MM.1S (cell line): Measurements from ENCODE around the gene EHF.

Experiments used
- DNase-seq: peaks from one replicate; pipeline ENCODE4 v3.0.0-alpha.2; 2015
- H2AFZ ChIP-seq: fragments of 300-600 bp; sonication (generic); 2 replicates; pipeline ENCODE4 v1.6.0; 2016; ENCODE audit warnings: antibody characterized with exemption, low read length
- H3F3A ChIP-seq: fragments of 300-600 bp; sonication (generic); 2 replicates; pipeline ENCODE4 v1.6.1; 2016; ENCODE audit warnings: mild to moderate bottlenecking, antibody characterized with exemption, low read length, moderate library complexity, mixed read lengths; ENCODE audit not compliant: insufficient read depth
- H3K27ac ChIP-seq: fragments of 300-600 bp; sonication (generic); 2 replicates; pipeline ENCODE4 v1.5.1; 2016; ENCODE audit warnings: mild to moderate bottlenecking, low read length
- H3K27me3 ChIP-seq: fragments of 300-600 bp; sonication (generic); replicated peaks from 2 replicates; pipeline ENCODE4 v1.6.0; 2016; ENCODE audit warnings: low read length; ENCODE audit not compliant: insufficient read depth
- H3K36me3 ChIP-seq: fragments of 300-600 bp; sonication (generic); replicated peaks from 2 replicates; pipeline ENCODE4 v1.6.1; 2016; ENCODE audit warnings: mild to moderate bottlenecking, low read length, mixed read lengths; ENCODE audit not compliant: insufficient read depth
- H3K4me1 ChIP-seq: fragments of 300-600 bp; sonication (generic); 2 replicates; pipeline ENCODE4 v1.6.1; 2016; ENCODE audit warnings: low read length, mixed read lengths
- H3K4me2 ChIP-seq: fragments of 300-600 bp; sonication (generic); 2 replicates; pipeline ENCODE4 v1.6.0; 2016; ENCODE audit warnings: low read depth, low read length
- H3K4me3 ChIP-seq: fragments of 300-600 bp; sonication (generic); 2 replicates; pipeline ENCODE4 v1.5.1; 2016; ENCODE audit warnings: low read length, mixed read lengths
- H3K79me2 ChIP-seq: fragments of 300-600 bp; sonication (generic); 2 replicates; pipeline ENCODE4 v1.6.1; 2016; ENCODE audit warnings: mixed run types, low read length, mixed read lengths
- H3K9ac ChIP-seq: fragments of 300-600 bp; sonication (generic); 2 replicates; pipeline ENCODE4 v1.6.1; 2016; ENCODE audit warnings: low read length, mixed read lengths
- H3K9me2 ChIP-seq: fragments of 300-600 bp; sonication (generic); replicated peaks from 2 replicates; pipeline ENCODE4 v1.6.1; 2016; ENCODE audit warnings: mild to moderate bottlenecking, low read length, mixed read lengths; ENCODE audit not compliant: insufficient read depth
- H3K9me3 ChIP-seq: fragments of 300-600 bp; sonication (generic); replicated peaks from 2 replicates; pipeline ENCODE4 v1.6.1; 2016; ENCODE audit warnings: mild to moderate bottlenecking, low read length, mixed read lengths; ENCODE audit not compliant: insufficient read depth
- H4K20me1 ChIP-seq: fragments of 300-600 bp; sonication (generic); 2 replicates; pipeline ENCODE4 v1.6.1; 2016; ENCODE audit warnings: mild to moderate bottlenecking, low read length, moderate library complexity, mixed read lengths; ENCODE audit not compliant: insufficient read depth
- CTCF ChIP-seq: fragments of 300-600 bp; sonication (generic); IDR thresholded peaks from 2 replicates; pipeline ENCODE4 v1.5.1; 2016; ENCODE audit warnings: antibody characterized with exemption, low read length, mixed read lengths
- EZH2 ChIP-seq: fragments of 300-600 bp; sonication (generic); optimal IDR thresholded peaks from 2 replicates; pipeline ENCODE3; 2017; ENCODE audit warnings: low read depth, mild to moderate bottlenecking, antibody characterized with exemption, low read length, mixed read lengths
- EZH2phosphoT487 ChIP-seq: fragments of 300-600 bp; sonication (generic); IDR thresholded peaks from 2 replicates; pipeline ENCODE4 v1.6.1; 2018; ENCODE audit warnings: antibody characterized with exemption, low read length

Gene EHF

GRCh38 chr11:34647532-34647931 is 26.6 kb downstream of the EHF start:
- Histone ChIP-seq H3K27ac (no peak overlapping the region), H3K4me3 (no peak overlapping the region), H3K9ac (no peak overlapping the region), H3K4me2 (no peak overlapping the region), H3F3A (0 out of 2 replicates have a peak, but pooled peaks cover 4% of the 10 kb centered on the region), H3K9me3 (no peaks in the 10 kb centered on the region), H3K79me2 (no peaks in the 10 kb centered on the region), H3K27me3 (no peaks in the 10 kb centered on the region), H3K9me2 (no peaks in the 10 kb centered on the region), H3K4me1 (peaks cover 11% of the 10 kb centered on the region), H2AFZ (no peak overlapping the region), H4K20me1 (no peaks in the 10 kb centered on the region), H3K36me3 (no peaks in the 10 kb centered on the region)
- TF ChIP-seq EZH2, result no peak
- no peak for TF ChIP-seq CTCF
- TF ChIP-seq EZH2phosphoT487, result no peak
- DNase-seq, result no peak

GRCh38 chr11:34648036-34648435 is 27.1 kb downstream of the EHF start:
- no peak for TF ChIP-seq EZH2
- no peak for TF ChIP-seq CTCF
- TF ChIP-seq EZH2phosphoT487, result no peak
- Histone ChIP-seq H3K9ac (no peak overlapping the region), H3K27me3 (no peaks in the 10 kb centered on the region), H2AFZ (no peak overlapping the region), H3K4me1 (peaks cover 11% of the 10 kb centered on the region), H4K20me1 (no peaks in the 10 kb centered on the region), H3K27ac (no peak overlapping the region), H3F3A (0 out of 2 replicates have a peak, but pooled peaks cover 4% of the 10 kb centered on the region), H3K4me3 (no peak overlapping the region), H3K9me2 (no peaks in the 10 kb centered on the region), H3K79me2 (no peaks in the 10 kb centered on the region), H3K9me3 (no peaks in the 10 kb centered on the region), H3K36me3 (no peaks in the 10 kb centered on the region), H3K4me2 (no peak overlapping the region)
- DNase-seq, result no peak

GRCh38 chr11:34649597-34649996 is 28.7 kb downstream of the EHF start:
- Histone ChIP-seq H3K36me3 (no peaks in the 10 kb centered on the region), H3K9me3 (no peaks in the 10 kb centered on the region), H3K4me2 (no peak overlapping the region), H3F3A (0 out of 2 replicates have a peak, but pooled peaks cover 4% of the 10 kb centered on the region), H3K4me1 (peaks cover 11% of the 10 kb centered on the region), H2AFZ (no peak overlapping the region), H3K27me3 (no peaks in the 10 kb centered on the region), H3K9ac (no peak overlapping the region), H3K4me3 (no peak overlapping the region), H3K9me2 (no peaks in the 10 kb centered on the region), H3K27ac (no peak overlapping the region), H3K79me2 (no peaks in the 10 kb centered on the region), H4K20me1 (no peaks in the 10 kb centered on the region)
- TF ChIP-seq EZH2 (no peak), EZH2phosphoT487 (no peak)
- DNase-seq, result no peak

GRCh38 chr11:34650528-34650927 is 29.6 kb downstream of the EHF start:
- H3K36me3 ChIP-seq, result no peaks in the 10 kb centered on the region
- H3K9ac ChIP-seq, result no peak overlapping the region; the same call in 1 of the 2 replicates

More at GRCh38 chr11:34650528-34650927, 29.6 kb downstream of the EHF start:
- Histone ChIP-seq H3K4me1 (peaks cover 11% of the 10 kb centered on the region), H3F3A (0 out of 2 replicates have a peak, but pooled peaks cover 4% of the 10 kb centered on the region), H3K9me2 (no peaks in the 10 kb centered on the region), H3K4me3 (peak overlapping the region; percentile 46), H3K9me3 (no peaks in the 10 kb centered on the region), H2AFZ (peak overlapping the region; percentile 43), H3K27ac (peak overlapping the region; percentile 56; the same call in 1 of the 2 replicates), H3K27me3 (no peaks in the 10 kb centered on the region), H3K79me2 (no peaks in the 10 kb centered on the region), H4K20me1 (no peaks in the 10 kb centered on the region), H3K4me2 (peak overlapping the region; percentile 57)
- no peak for TF ChIP-seq EZH2phosphoT487
- DNase-seq, result peak; percentile 73
